Left renal cortex interstitium (tissue), 4 donors: ENCODE data around the gene RFTN2. TPM values are rescaled to one million over a fixed set of nuclear protein-coding genes. Genes with fewer than 3 reads are reported as not detected.
"Not testable (repeated sequence)": the region's sequence is repeated elsewhere in the genome, so short reads cannot be mapped to it uniquely, and the experiment has no call there.

Source experiments
- DNase-seq, 4 donors: peaks; one replicate each; pipeline ENCODE4 v3.0.0-alpha.2; 2013; ENCODE audit warnings: low read depth in 4 of 4, low spot score in 2 of 4, missing footprints in 1 of 4
- polyA plus RNA-seq, 4 donors: library from polyadenylated mRNA; unstranded; fragments of 120-200 nt; gene quantifications; one replicate each; pipeline ENCODE4 v1.2.1, GENCODE V29; 2013; ENCODE audit not compliant: insufficient read length in 4 of 4

The RFTN2 gene
- polyA plus RNA-seq, 4 donors, result 17.0 to 23.3 (median 21.2) TPM

GRCh38 chr2:197677056-197677455 lies 1.7 kb upstream of the RFTN2 start:
- DNase-seq, result no peak

GRCh38 chr2:197675711-197676188 lies 363 bp upstream of the RFTN2 start:
- peak in 3 of 4 donors; percentile 65 to 81 (median 72) for DNase-seq

GRCh38 chr2:197674591-197674990 lies 796 bp downstream of the RFTN2 start:
- peak in 1 of 4 donors; percentile 62 for DNase-seq

GRCh38 chr2:197674060-197674459 lies 1.3 kb downstream of the RFTN2 start:
- peak in 2 of 4 donors; percentile 8 to 17 for DNase-seq

- peak in 2 of 4 donors; percentile 4 to 34 for DNase-seq
Observed at GRCh38 chr2:197673606-197674005, 1.8 kb downstream of the RFTN2 start.

- DNase-seq, result peak in 2 of 4 donors; percentile 9 to 17
Observed at GRCh38 chr2:197673106-197673505, 2.3 kb downstream of the RFTN2 start.

- no peak for DNase-seq
Observed at GRCh38 chr2:197672371-197672893, 3.0 kb downstream of the RFTN2 start.

- DNase-seq, result no peak
Observed at GRCh38 chr2:197669077-197669476, 6.3 kb downstream of the RFTN2 start.

- no peak for DNase-seq
Observed at GRCh38 chr2:197668296-197668695, 7.1 kb downstream of the RFTN2 start.

GRCh38 chr2:197666277-197666676 lies 9.1 kb downstream of the RFTN2 start:
- DNase-seq, result no peak

GRCh38 chr2:197661626-197662025 lies 13.8 kb downstream of the RFTN2 start:
- DNase-seq, result no peak

GRCh38 chr2:197657562-197657961 lies 17.8 kb downstream of the RFTN2 start:
- DNase-seq, result no peak

GRCh38 chr2:197647961-197648690 lies 27.3 kb downstream of the RFTN2 start:
- DNase-seq, result no peak

- DNase-seq, result no peak
Observed at GRCh38 chr2:197641666-197642065, 33.7 kb downstream of the RFTN2 start.

GRCh38 chr2:197640571-197641122 lies 34.7 kb downstream of the RFTN2 start:
- DNase-seq, result not testable (repeated sequence)

GRCh38 chr2:197633109-197633657 lies 42.2 kb downstream of the RFTN2 start:
- DNase-seq, result no peak

- no peak for DNase-seq
Observed at GRCh38 chr2:197628043-197628500, 47.3 kb downstream of the RFTN2 start.

- no peak for DNase-seq
Observed at GRCh38 chr2:197626965-197627625, 48.3 kb downstream of the RFTN2 start.

- peak in 3 of 4 donors; percentile 32 to 53 (median 44) for DNase-seq
Observed at GRCh38 chr2:197620133-197620532, 55.3 kb downstream of the RFTN2 start.

- DNase-seq, result no peak
Observed at GRCh38 chr2:197615016-197615652, 60.3 kb downstream of the RFTN2 start.
